Activated naive CD4-positive, alpha-beta T cell treated with Interleukin-2 at 50 U/mL for 16 hours (primary cell): ENCODE results near the gene DPYSL4.
"Not testable (repeated sequence)": the region's sequence is repeated elsewhere in the genome, so short reads cannot be mapped to it uniquely, and the experiment has no call there.

Source experiments
- DNase-seq: peaks from one replicate; pipeline ENCODE4 v3.0.0-alpha.2; 2020

The DPYSL4 gene

DNA sequence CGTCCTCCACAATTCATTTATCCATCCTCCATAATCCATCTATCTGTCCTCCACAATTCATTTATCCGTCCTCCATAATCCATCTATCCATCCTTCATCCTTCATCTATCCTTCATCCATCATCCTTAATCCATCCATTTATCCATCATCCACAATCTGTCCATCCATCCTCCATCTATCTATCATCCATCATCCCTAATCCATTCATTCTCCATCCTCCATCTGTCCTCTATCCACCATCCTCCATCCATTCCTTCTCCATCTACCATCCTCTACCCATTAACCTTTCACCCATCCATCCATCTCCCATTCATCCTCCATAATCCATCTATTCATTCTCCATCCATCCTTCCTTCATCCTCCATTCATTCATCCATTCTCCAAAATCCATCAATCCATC is 36.0 kb upstream of the DPYSL4 start:
- no peak for DNase-seq

DNA sequence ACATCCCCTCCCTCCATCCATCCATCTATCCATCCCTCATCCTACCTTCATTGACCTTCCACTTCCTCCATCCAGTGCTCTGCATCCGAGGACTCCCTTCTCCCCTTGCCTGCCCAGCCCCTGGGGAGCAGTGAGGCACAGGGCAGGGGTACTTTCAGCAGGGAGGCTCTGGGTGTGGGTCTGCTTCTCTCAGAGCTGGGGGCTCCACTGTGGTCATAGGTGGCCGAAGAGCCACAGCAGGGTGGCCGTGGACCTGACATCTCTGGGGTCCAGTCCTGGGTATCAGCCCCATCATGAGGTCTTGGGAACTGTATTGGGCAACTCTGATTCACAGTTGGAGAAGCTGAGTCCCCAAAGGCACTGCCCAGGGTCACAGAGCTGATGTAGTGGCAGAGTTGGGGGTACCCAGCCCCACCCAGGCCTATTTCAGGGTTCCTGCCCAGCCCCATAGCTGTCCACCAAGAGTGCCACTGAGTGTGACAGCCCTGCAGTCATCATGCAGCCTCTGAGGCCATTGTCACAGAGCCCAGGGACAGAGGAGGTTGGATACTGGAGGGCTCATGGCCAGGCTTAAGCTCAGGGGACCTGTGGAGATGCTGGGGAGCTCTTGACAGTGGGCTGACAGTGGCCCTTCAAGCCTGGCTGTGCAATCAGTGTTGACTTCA is 35.3 kb upstream of the DPYSL4 start:
- no peak for DNase-seq

DNA sequence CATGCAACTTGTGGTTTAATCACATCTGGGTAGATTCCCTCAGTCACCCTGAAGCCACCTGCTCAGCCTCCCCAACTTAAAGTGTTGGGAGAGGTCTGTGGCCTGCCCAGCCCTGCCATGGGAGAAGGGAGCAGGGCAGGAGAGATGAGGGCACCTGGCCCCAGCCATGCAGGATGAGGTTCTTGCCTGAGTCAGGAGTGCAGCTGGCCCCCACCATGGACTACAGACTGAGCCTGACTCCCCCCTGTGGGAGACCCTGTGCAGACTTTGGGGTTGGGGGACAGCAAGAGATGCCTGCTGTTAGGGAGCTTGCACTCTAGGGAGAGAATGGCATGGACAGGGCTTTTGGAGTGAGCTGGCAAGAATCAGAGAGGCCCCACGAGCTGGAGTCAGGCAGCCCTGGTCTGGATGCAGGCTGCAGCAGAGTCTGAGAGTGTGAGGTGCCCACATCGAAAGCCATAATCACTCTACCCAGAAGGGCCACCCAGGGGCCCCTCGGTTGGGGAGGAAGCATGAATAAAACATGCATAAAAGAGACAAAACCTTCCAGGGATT is 34.7 kb upstream of the DPYSL4 start:
- DNase-seq: no peak

DNA sequence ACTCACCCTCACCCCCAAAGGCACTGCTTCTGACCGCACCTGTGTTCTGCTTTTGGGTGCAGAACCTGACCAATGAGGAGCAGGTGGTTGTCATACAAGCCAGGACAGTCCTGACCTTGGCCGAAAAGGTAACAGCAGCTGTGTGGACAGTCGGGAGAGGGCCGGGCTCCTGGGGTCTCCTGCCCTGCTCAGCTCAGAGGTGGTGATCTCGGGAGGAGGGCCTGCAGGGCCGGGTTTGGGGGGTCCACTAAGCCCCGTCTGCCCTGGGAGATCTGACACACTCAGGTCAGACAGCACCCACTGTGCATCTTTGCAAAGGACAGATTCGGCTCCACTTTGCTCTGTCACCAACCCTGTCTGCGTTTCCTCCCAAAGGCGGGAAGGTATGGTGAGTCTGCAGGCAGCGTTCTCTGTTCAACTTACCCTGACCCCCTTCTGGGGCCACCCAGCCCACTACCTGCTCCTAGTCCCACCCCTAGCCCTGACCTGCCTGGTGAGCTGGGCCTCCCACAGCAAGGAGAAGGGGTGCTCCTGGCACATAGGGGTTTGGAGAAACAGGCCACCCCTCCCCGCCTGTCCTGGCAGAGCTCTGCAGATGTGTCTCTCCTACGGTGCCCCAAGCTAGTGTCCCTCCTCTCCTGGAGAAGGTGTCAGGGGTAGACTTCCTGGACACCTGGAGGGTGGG is 33.7 kb upstream of the DPYSL4 start:
- no peak for DNase-seq

DNA sequence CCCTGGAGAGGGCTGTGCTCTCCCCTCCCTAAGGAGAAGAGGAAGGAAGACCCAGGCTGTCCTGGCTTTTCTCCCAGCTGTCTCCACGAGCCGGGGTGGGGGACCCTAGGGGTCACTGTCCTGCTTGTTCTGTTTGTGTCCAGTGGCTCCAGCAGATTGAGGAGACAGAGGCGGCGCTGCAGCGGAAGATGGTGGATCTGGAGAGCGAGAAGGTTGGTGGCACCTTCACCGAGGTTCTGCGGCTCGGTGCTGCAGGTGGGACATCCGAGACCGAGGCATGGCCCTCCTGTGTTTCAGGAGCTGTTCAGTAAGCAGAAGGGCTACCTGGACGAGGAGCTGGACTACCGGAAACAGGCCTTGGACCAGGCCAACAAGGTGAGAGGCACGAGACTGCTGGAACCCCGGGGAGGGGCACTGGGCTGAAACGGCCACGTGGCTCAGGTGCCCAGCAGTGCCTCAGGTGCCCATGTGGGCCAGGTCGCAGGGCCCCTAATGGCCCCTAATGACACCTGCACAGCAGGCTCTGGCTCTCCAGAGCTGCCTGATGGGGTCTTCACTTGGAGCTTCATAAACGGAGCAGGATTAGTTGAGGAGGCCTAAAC is 33.0 kb upstream of the DPYSL4 start:
- no peak for DNase-seq

DNA sequence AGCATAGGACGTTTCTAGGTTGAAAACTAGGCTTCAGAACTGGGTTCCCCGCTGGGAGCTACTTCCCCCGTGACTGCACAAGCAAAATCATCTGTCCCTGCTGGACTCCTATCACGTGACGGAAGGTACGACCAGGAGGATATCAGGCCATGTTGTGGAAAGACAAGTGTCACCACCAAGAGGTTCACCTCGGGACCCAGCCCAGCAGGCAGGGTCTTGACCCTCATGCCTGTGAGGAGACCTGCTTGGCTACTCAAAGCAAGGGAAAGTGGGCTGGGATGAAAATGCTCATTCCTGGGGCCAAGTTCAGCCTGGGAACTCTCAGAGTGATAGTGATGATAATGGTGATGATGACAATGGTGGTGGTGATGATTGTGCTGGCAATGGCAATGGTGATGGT is 32.3 kb upstream of the DPYSL4 start:
- no peak for DNase-seq

DNA sequence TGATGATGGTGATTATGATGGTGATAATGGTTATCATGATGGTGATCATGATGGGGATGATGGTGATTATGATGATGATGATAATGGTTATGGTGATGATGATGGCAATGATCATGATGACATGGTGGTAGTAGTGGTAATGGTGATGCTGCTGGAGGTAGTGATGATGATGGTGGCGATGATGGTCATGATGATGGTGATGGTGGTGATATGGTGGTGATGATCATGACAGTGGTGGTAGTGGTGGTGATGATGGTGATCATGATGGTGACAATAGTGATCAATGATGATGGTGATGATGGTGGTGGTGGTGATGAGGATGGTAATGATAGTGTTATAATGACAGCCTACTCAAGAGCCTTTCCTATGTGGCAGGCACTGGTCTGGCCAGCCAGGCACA is 31.8 kb upstream of the DPYSL4 start:
- no peak for DNase-seq

DNA sequence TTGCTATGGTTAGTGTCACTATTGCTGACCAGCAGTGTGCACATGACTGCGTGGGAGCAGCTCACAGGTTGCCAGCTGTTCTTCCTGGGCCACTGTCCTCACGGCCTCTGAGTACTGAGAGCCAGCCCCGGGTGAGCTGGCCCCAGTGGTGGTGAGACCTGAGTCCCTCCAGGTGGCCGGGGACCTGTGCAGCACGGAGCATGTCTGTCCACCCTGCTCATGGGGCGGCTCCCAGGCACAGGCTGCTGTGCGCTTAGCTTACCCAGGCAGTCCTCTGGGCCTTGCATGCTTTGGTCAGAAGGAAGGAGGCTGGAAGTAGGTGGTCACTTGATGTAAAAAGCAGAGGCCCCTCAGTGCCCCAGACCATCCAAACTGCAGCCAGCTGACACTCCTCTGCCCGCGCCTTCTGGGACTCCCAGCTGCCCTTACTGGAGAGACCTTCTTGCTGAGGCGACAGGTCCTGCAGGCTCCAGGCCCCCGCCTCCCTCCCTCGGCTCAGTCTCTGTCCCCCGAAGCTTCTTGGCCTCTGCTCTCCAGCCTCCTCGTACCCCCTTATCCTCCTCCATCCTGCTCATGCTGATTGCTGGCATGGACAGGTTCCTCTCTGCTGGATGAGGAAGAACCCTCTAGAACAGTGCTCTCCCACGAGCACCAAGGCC is 30.9 kb upstream of the DPYSL4 start:
- no peak for DNase-seq

DNA sequence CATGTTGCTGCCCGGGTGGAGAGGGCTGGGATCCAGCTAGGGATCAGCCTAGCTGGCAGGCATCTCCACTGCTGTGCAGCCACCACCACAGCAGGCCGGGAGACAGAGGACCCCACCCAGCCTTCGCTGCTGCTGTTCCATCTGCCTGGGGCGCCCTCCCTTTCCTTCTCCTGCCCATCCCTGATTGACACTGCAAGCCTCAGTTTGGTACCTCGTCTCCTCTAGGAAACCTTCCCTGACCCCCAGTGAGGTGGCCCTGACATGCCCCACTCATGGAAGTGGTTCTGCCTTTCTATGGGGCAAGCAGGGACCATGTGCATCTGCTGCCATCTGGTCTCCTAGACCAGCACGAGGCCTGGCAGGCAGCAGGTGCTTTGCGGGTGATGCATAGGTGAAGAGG is 30.4 kb upstream of the DPYSL4 start:
- no peak for DNase-seq

DNA sequence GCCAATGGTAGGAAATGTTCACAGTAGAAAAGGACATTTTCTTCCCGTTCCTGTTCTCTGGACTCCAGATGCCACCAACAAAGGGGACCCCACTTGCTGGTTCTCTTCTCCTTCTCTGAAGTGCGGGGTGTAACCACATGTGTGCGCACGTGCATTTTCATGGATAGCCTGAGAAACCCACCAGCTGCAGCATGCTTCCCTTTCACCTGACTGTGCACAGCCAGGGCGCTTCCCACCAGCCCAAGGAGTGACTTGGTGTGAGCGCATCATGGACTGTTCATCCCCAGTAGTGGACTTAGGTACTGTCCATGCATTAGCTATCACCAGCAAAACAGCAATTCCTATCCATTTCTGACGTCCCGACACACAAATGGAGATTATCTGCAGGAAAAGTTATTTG is 29.6 kb upstream of the DPYSL4 start:
- no peak for DNase-seq

DNA sequence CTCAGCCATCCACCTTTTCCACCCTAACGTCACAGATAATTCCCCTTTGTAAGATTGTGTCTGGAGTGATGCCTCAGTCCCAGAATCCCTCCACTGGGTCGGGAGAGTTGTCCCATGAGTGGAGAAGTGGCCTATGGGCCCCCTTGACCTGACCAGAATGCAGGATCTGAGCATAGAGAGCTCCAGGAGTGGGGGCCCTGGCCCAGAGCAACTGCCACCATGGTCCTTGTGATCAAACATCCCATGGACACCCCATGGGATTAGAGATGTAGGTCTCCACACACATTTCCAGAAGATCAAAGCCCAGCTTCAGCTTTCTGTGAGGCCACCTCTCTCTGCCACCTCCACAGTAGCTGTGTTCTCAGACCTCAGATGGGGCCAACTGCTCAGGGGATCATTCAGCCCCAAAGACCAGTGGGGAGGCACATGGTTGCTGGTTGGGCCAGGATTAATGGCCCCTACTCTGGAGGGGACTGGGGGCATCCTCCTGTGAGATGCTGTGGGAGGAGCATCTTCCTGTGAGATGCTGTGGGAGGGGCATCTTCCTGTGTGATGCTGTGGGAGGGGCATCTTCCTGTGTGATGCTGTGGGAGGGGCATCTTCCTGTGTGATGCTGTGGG is 28.5 kb upstream of the DPYSL4 start:
- no peak for DNase-seq

DNA sequence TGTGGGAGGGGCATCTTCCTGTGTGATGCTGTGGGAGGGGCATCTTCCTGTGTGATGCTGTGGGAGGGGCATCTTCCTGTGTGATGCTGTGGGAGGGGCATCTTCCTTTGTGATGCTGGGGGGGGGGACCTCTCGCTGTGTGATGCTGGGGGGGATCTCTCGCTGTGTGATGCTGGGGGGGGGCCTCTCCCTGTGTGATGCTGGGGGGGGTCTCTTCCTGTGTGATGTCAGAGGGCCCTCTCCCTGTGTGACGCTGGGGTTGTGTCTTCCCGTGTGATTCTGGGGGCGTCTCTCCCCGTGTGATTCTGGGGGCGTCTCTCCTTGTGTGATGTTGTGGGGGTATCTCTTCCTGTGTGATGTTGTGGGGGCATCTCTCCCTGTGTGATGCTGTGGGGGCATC is 27.9 kb upstream of the DPYSL4 start:
- no peak for DNase-seq

DNA sequence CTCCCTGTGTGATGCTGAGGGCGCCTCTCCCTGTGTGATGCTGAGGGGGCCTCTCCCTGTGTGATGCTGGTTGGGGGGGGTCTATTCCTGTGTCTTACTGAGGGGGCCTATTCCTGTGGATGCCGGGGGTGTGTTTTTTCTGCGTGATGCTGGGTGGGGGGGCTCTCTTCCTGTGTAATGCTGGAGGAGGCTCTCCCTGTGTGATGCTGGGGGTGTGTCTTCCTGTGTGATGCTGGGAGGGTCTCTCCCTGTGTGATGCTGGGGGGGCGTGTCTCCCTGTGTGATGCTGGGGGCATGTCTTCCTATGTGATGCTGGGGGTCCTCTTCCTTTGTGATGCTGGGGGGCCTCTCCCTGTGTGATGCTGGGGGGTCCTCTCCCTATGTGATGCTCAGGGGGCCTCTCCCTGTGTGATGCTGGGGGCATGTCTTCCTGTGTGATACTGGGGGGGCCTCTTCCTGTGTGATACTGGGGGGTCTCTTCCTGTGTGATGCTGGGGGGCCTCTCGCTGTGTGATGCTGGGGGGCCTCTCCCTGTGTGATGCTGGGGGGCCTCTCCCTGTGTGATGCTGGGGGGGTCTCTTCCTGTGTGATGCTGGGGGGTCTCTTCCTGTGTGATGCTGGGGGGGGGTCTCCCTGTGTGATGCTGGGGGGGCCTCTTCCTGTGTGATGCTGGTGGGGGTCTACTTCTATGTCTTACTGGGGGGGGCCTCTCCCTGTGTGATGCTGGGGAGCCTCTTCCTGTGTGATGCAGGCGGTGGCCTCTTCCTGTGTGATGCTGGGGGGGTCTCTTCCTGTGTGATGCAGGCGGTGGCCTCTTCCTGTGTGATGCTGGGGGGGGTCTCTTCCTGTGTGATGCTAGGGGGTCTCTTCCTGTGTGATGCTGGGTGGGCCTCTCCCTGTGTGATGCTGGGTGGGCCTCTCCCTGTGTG is 27.2 kb upstream of the DPYSL4 start:
- DNase-seq: not testable (repeated sequence)

DNA sequence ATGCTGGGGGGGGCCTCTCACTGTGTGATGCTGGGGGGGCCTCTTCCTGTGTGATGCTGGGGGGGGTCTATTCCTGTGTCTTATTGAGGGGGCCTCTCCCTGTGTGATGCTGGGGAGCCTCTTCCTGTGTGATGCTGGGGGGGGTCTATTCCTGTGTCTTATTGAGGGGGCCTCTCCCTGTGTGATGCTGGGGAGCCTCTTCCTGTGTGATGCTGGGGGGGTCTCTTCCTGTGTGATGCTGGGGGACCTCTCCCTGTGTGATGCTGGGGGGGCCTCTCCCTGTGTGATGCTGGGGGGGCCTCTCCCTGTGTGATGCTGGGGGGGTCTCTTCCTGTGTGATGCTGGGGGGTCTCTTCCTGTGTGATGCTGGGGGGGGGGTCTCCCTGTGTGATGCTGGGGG is 26.5 kb upstream of the DPYSL4 start:
- DNase-seq: not testable (repeated sequence)

DNA sequence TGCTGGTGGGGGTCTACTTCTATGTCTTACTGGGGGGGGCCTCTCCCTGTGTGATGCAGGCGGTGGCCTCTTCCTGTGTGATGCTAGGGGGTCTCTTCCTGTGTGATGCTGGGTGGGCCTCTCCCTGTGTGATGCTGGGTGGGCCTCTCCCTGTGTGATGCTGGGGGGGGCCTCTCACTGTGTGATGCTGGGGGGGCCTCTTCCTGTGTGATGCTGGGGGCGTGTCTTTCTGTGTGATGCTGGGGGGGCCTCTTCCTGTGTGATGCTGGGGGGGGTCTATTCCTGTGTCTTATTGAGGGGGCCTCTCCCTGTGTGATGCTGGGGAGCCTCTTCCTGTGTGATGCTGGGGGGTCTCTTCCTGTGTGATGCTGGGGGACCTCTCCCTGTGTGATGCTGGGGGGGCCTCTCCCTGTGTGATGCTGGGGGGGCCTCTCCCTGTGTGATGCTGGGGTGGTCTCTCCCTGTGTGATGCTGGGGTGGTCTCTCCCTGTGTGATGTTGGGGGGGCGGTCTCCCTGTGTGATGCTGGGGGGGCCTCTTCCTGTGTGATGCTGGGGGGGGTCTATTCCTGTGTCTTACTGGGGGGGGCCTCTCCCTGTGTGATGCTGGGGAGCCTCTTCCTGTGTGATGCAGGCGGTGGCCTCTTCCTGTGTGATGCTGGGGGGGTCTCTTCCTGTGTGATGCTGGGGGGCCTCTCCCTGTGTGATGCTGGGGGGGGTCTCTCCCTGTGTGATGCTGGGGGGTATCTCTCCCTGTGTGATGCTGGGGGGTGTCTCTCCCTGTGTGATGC is 25.7 kb upstream of the DPYSL4 start:
- DNase-seq: not testable (repeated sequence)

DNA sequence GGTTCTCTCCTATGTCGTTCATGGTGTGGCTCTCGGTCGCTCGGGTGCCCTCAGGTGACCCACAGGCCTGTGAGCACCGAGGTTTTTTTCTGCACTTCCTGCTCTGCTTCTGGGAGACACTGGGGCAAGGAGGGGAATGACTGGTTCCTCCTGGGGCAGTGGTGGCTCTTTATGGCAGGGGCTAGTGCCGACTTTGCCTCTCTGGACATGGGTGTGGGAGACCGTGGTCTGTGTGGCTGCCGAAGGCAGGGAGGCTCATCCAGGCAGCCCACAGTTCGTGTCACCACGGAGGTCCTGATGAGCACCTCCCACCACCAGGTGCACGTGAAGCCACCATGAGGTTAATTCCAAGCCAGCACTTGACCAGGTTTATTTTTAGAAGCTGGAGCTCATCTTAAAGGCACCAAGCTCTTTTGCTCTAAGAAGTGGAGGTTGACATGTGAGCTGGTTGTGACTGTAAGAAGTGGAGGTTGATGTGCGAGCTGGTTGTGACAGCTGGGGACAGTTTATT is 24.7 kb upstream of the DPYSL4 start:
- DNase-seq: no peak

DNA sequence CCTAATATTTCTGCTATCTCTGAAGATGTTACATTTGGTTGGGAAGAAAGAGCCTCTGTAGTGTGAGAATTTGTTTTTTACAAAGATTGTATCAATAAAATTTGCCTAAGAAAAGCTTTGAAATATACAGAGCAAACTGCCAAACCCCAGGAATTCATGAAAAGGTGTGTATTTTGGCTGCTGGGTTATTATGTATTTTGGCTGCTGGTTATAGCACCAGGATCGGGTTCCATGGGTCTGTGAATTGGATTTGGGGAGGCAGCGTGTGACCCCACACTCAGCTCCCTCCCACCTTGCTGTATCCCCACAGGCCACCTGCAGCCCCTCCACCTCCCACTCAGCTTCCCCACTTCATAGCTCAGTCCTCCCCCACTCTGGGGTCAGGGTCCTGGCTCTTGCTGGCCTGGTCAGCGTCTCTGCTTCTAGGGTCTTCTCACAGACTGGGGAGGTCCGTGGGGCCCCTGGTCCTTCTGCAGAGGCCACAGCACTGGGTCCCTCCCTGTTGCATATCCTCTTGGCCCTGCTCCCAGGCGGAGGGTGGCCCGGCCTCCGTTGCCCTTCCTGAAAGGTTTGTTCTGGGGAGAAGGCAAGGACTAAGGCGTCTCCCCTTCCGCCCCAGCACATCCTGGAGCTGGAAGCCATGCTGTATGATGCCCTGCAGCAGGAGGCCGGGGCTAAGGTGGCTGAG is 24.0 kb upstream of the DPYSL4 start:
- no peak for DNase-seq

DNA sequence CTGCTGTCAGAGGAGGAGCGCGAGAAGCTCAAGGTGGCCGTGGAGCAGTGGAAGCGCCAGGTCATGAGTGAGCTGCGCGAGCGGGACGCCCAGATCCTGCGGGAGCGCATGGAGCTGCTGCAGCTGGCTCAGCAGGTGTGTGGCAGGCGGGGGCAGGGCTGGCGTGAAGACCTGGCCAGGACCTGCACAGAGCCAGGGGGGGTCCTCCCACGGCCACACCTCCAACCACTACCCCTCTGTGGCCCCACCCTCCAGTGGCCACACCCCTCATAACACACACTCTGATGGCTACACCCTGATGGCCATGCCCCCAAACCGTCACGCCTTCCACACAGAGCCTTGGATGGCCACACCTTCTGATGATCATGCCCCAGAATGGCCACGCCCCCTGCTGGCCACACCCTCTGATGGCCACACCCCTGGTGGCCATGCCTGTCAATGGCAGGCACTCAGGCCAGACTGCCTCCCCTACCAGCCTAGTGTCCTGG is 23.4 kb upstream of the DPYSL4 start:
- peak; percentile 10 for DNase-seq

DNA sequence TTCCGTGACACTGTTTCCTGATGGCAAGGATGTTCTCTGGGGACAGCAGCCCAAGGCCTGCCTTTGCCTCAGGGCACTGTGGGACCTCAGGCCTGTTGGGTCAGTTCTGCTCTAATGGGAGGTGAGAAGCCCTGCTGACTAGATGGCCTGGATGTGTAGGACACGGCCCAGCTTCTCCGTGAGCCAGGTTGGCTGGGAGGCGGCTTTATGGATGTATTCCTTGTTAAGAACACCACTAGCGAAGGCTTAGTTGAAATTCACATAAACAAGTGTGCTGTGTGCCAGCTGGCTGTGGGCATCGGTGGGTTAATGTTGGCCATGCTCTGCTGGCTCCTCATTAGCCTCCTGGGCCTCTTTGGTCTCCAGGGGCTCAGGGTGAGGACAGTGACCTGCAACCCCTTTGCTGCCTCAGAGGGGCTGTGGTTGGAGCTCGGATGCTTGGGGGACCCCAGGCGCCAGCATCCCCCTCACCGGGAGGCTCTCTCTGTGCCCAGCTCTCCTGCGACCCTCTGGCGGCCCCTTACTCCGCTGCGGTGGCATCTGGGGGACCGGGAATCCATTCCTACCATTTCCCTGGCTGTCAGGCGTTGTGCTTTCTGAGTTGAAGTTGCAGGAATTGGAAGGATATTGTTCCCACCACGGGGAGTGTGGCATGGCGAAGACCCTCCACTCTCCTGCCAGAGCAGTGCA is 22.8 kb upstream of the DPYSL4 start:
- DNase-seq: no peak
